ENCODE data around the gene RHOXF1.
"Not testable (repeated sequence)": the region's sequence is repeated elsewhere in the genome, so short reads cannot be mapped to it uniquely, and the experiment has no call there.

The RHOXF1 gene, protein sequence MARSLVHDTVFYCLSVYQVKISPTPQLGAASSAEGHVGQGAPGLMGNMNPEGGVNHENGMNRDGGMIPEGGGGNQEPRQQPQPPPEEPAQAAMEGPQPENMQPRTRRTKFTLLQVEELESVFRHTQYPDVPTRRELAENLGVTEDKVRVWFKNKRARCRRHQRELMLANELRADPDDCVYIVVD

GRCh38 chrX:120115438-120115963, at the start of gene RHOXF1:
TSS of gene RHOXF1 (minus strand) at chrX:120115913. CDS start at chrX:120115862, 51 bp downstream.
- DNase-seq (ENCODE audit: low spot score), result no peak

DNA sequence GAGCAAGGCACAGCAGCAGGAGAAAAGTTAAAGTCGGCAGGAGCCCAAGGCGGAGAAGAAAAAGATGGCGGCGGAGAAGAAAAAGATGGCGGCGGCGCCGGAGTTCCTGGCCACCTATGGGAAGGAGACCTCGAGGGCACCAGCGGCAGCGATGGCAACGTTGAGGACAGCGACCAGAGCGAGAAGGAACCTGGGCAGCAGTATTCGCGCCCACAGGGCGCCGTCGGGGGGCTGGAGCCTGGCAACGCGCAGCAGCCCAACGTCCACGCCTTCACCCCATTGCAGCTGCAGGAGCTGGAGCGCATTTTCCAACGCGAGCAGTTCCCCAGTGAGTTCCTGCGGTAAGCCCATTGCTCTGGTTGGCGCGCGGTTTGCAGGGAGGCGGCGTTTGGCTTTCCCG, 43.4 kb upstream of the RHOXF1 start:
- not testable (repeated sequence) for DNase-seq (ENCODE audit: low spot score)

DNA sequence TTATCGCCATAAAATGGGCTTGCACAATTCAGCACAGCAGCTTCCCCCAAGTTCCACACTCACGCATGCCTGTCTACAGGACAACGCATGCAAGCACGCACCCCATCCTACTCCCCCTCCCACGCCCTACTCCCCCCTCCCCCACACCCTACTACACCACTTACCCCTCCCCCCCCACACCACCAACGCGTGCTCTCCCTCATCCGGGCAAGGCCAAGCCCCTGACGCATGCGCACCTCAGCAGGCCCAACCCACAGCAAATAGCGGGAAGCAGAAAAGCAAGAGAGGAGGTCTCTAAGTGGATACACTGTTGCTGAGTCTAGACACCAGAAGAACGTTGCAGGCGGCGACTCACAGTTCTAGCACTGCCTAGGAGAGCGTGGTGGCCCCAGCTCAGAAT, 42.6 kb upstream of the RHOXF1 start, which contains the start of gene RHOXF2:
Gene RHOXF2, plus strand, starts transcription at position 301 of the 400 bp plus-strand sequence. CDS start 138 bp downstream, outside the sequence.
- not testable (repeated sequence) for DNase-seq (ENCODE audit: low spot score)

DNA sequence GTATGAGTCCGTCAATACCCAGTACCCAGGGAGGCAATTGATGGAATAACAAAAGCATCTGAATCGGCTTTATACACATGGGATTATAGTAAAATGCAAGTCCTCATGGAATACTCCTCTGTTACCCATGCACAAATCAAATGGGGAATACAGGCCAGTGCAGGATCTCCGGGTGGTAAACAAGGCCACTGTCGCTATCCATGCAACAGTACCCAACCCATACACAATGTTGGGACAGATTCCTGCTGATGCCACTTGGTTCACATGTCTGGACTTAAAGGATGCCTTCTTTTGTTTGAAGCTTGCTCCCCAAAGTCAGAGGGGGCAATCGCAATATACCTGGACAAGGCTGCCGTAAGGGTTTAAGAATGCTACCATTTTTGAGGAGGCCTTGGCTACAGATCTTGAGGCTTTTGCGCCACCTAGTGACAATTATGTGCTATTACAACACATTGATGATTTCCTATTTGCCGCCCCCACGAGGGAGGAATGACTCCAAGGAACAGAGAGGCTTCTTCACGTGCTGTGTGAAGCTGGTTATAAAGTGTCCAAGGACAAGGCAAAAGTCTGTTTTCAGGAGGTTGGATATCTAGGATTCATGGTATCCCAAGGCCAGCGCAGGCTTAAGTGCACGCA, 34.5 kb upstream of the RHOXF1 start:
- DNase-seq (ENCODE audit: low spot score), result not testable (repeated sequence)

GRCh38 chrX:120147537-120147936, 31.8 kb upstream of the RHOXF1 start:
- DNase-seq (ENCODE audit: low spot score), result no peak

GRCh38 chrX:120146323-120146722, 30.6 kb upstream of the RHOXF1 start:
- not testable (repeated sequence) for DNase-seq (ENCODE audit: low spot score)

DNA sequence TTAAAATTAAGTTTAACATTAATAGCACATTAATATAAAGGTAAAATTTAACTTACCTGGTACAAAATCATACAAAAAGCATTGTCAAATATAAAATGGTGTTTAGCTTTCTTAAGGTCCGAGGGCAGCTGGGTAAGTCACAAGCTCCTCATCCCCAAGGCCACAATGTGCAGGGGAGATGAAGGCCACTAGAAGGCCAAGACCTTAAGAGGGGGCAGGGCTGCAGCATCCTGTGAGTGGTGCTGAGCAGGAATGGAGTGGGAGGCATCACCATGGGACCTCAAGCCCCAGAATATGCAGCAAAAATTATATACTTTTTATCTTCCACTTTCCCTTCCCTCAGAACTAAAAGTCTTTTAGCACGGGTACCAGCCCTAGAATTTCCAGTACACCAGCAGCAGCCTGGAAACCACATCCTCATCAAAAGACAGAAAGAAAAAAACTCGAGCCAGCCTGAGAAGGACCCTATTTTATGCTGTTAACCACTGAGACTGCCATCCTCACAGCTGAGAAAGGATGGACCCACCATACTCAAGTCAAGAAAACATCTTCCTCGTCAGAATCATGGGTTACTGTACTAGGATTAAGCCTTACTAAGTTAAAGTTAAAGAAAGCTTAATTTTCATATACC, 29.7 kb upstream of the RHOXF1 start:
- no peak for DNase-seq (ENCODE audit: low spot score)

- DNase-seq (ENCODE audit: low spot score), result no peak
Observed at GRCh38 chrX:120144178-120144844, 28.6 kb upstream of the RHOXF1 start.

GRCh38 chrX:120140293-120140981, 24.7 kb upstream of the RHOXF1 start:
- no peak for DNase-seq (ENCODE audit: low spot score)

DNA sequence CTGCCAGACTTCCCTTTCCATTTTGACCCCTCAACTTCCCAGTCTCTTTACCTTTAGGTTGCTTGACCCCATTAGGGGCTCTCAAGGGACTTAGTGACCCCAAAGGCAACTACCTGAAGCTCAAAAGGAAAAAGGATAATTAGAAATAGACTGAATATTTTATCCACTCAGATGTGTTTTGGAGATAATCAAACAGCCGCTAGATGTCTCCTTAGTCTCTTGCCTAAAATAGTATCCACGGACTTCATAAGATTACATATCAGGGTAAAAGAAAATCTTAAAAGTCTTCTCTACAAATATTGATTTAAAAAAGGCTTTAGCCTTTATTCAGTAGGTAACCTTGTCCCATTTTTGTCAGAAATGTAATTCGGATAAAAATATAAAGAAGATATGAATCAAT, 21.7 kb upstream of the RHOXF1 start:
- DNase-seq (ENCODE audit: low spot score), result no peak

- no peak for DNase-seq (ENCODE audit: low spot score)
Observed at GRCh38 chrX:120136840-120137239, 21.1 kb upstream of the RHOXF1 start.

GRCh38 chrX:120136128-120136527, 20.4 kb upstream of the RHOXF1 start:
- no peak for DNase-seq (ENCODE audit: low spot score)

- not testable (repeated sequence) for DNase-seq (ENCODE audit: low spot score)
Observed at GRCh38 chrX:120128306-120128846, 12.7 kb upstream of the RHOXF1 start.

DNA sequence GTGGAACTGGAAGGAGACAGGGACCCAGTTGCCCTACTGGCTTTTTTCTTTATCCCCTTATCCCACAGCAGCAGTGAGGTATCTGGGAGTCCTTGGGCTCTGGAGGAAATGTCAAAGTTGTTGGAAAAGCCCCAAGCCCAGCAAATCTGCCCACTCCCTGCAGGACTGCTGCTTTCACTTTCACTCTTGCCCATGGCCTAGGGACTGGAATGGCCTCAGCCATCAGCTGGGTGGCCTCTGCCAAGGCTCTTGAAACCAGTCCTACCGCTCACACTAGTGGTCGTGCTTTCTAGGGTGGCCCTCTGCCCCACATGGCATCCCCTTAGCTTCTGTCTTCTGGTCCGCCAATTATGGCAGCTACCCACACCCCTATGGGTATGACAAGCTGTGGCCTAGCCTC, 9.7 kb upstream of the RHOXF1 start:
- DNase-seq (ENCODE audit: low spot score), result no peak

DNA sequence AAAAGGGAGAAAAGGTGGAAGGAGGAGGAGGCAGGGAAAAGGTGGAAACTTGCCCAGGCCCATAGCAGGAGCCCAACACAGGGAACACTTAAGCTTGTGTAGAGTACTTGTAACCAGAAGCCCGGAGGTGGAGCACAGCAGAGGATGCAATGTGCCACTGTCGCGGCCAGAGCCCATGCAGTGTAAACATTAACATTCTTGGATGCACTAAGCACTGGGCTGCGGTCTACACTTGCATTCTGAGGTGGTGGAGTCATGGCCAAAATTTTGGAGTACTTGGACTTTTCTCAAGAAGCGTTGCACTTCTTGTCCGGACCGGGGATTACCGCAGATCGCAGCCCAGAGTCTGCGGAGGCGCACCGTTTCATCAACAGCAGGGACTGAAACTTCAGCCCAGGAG, 4.5 kb upstream of the RHOXF1 start:
- DNase-seq (ENCODE audit: low spot score), result no peak

GRCh38 chrX:120111611-120112010, 4.1 kb downstream of the RHOXF1 start:
- no peak for DNase-seq (ENCODE audit: low spot score)

GRCh38 chrX:120109378-120109777, 6.3 kb downstream of the RHOXF1 start:
- no peak for DNase-seq (ENCODE audit: low spot score)

DNA sequence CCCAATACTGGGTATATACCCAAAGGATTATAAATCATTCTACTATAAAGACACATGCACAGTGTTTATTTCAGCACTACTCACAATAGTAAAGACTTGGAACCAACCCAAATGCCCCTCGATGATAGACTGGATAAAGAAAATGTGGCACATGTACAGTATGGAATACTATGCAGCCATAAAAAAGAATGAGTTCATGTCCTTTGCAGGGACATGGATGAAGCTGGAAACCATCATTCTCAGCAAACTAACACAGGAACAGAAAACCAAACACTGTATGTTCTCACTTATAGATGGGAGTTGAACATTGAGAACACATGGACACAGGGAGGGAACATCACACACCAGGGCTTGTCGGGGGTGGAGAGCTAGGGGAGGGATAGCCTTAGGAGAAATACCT, 11.0 kb downstream of the RHOXF1 start:
- not testable (repeated sequence) for DNase-seq (ENCODE audit: low spot score)

- DNase-seq (ENCODE audit: low spot score), result not testable (repeated sequence)
Observed at GRCh38 chrX:120101057-120101456, 14.7 kb downstream of the RHOXF1 start.

DNA sequence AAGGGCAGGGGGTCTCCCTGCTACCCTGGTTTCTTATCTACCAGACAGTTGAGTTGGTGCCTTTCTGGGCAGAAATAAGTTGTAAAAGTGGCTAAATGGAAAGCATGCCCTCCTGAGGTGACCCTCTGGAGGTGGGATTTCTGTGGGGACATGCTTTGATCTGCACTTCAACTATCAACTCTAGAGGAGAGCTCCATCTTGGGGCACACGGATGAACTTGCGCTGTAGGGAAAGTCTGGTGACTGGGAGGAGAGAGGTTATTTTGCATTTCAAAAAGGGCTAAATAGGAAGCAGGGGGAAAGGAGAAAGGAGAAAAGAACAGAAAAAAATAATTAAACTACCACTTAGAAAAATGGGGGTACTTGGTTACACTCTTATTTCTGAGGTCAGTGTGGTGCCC, 25.5 kb downstream of the RHOXF1 start:
- DNase-seq (ENCODE audit: low spot score), result no peak

GRCh38 chrX:120087289-120088017, 28.3 kb downstream of the RHOXF1 start:
- DNase-seq (ENCODE audit: low spot score), result no peak

Measured in pons (tissue), 1 donor.